Neural cell (in vitro differentiated cells): ENCODE results near the gene REPS2. TPM values are rescaled to one million over a fixed set of nuclear protein-coding genes. Genes with fewer than 3 reads are reported as not detected.

Source experiments
- H2AFZ ChIP-seq: fragments of 200-600, 300-800 bp; sonication (generic), shearing (Covaris generic); 2 replicates; pipeline ENCODE4 v1.6.0; 2014; ENCODE audit warnings: low read depth, mild to moderate bottlenecking, antibody characterized with exemption, low read length, moderate library complexity
- H3F3A ChIP-seq: fragments of 200-600 bp; shearing (Covaris generic); 2 replicates; pipeline ENCODE4 v1.6.1; 2016; ENCODE audit warnings: mild to moderate bottlenecking, moderate library complexity, mixed read lengths, antibody characterized with exemption, low read length; ENCODE audit not compliant: insufficient read depth, poor library complexity, severe bottlenecking
- H3K27ac ChIP-seq: fragments of 200-600, 300-800 bp; sonication (generic), shearing (Covaris generic); 2 replicates; pipeline ENCODE4 v1.5.1; 2014; ENCODE audit warnings: mild to moderate bottlenecking, low read length, moderate library complexity
- H3K27me3 ChIP-seq: fragments of 300-800, 200-600 bp; sonication (generic), shearing (Covaris generic); 2 replicates; pipeline ENCODE4 v1.6.0; 2014; ENCODE audit warnings: mild to moderate bottlenecking, low read depth, low read length, moderate library complexity; ENCODE audit not compliant: insufficient read depth
- H3K36me3 ChIP-seq: fragments of 300-800, 200-600 bp; sonication (generic), shearing (Covaris generic); 2 replicates; pipeline ENCODE4 v1.5.1; 2014; ENCODE audit warnings: mild to moderate bottlenecking, antibody characterized with exemption, low read length, moderate library complexity; ENCODE audit not compliant: insufficient read depth
- H3K4me2 ChIP-seq: fragments of 300-800, 200-600 bp; sonication (generic), shearing (Covaris generic); 2 replicates; pipeline ENCODE4 v1.6.0; 2014; ENCODE audit warnings: mild to moderate bottlenecking, low read length
- H3K4me3 ChIP-seq: fragments of 300-800, 200-600 bp; sonication (generic), shearing (Covaris generic); 2 replicates; pipeline ENCODE4 v1.5.1; 2014; ENCODE audit warnings: mild to moderate bottlenecking, low read length, moderate library complexity
- H3K79me2 ChIP-seq: fragments of 200-600 bp; shearing (Covaris generic); replicated peaks from 2 replicates; pipeline ENCODE4 v1.6.0; 2014; ENCODE audit warnings: mild to moderate bottlenecking, low read length, moderate library complexity; ENCODE audit not compliant: insufficient read depth
- H3K9ac ChIP-seq: fragments of 300-800, 200-600 bp; sonication (generic), shearing (Covaris generic); 2 replicates; pipeline ENCODE4 v1.6.1; 2016; ENCODE audit warnings: mild to moderate bottlenecking, low read length, mixed read lengths
- H3K9me2 ChIP-seq: fragments of 200-600 bp; shearing (Covaris generic); 2 replicates; pipeline ENCODE4 v1.6.1; 2016; ENCODE audit warnings: mild to moderate bottlenecking, low read length, mixed read lengths; ENCODE audit not compliant: insufficient read depth
- H3K9me3 ChIP-seq: fragments of 200-600, 300-800 bp; sonication (generic), shearing (Covaris generic); 2 replicates; pipeline ENCODE4 v1.6.1; 2016; ENCODE audit warnings: mild to moderate bottlenecking, mixed run types, low read length, moderate library complexity, mixed read lengths
- H4K20me1 ChIP-seq: fragments of 200-600 bp; shearing (Covaris generic); 2 replicates; pipeline ENCODE4 v1.6.1; 2016; ENCODE audit warnings: mild to moderate bottlenecking, mixed run types; ENCODE audit not compliant: insufficient read depth
- EP300 ChIP-seq: fragments of 450-650 bp; conservative IDR thresholded peaks from 2 replicates; pipeline ENCODE4 v1.6.1; 2014; ENCODE audit warnings: antibody characterized with exemption, mild to moderate bottlenecking, moderate library complexity; ENCODE audit not compliant: poor library complexity, severe bottlenecking
- MXI1 ChIP-seq: fragments of 450-650 bp; conservative IDR thresholded peaks from 2 replicates; pipeline ENCODE4 v1.6.1; 2014; ENCODE audit warnings: antibody characterized with exemption, mild to moderate bottlenecking; ENCODE audit not compliant: poor library complexity, severe bottlenecking
- POLR2AphosphoS5 ChIP-seq: IDR thresholded peaks from 2 replicates; pipeline ENCODE4 v1.6.1; 2012
- RAD21 ChIP-seq: fragments of 450-650 bp; conservative IDR thresholded peaks from 2 replicates; pipeline ENCODE4 v1.6.1; 2014; ENCODE audit warnings: antibody characterized with exemption, mild to moderate bottlenecking, moderate library complexity
- SMC3 ChIP-seq: fragments of 450-650 bp; conservative IDR thresholded peaks from 2 replicates; pipeline ENCODE4 v1.6.1; 2014; ENCODE audit warnings: antibody characterized with exemption, mild to moderate bottlenecking, moderate library complexity; ENCODE audit not compliant: poor library complexity
- TAF1 ChIP-seq: IDR thresholded peaks from 2 replicates; pipeline ENCODE4 v1.6.1; 2012; ENCODE audit warnings: low read depth
- polyA plus RNA-seq: library from polyadenylated mRNA; depleted of rRNA; stranded (reverse); fragments of >200 nt; gene quantifications from 2 replicates; pipeline ENCODE4 v1.2.3, GENCODE V29; 2014
- TF ChIP-seq, protein P1 (sequence below): fragments of 450-650 bp; IDR thresholded peaks from 2 replicates; pipeline ENCODE4 v1.5.1; 2014; ENCODE audit warnings: antibody characterized with exemption, mild to moderate bottlenecking, moderate library complexity; ENCODE audit not compliant: poor library complexity, severe bottlenecking
- TF ChIP-seq, protein P2 (sequence below): IDR thresholded peaks from 2 replicates; pipeline ENCODE4 v1.6.1; 2012; ENCODE audit warnings: borderline replicate concordance

REPS2 gene
- polyA plus RNA-seq, 1 donor from 2014 or later, result 15.1 TPM

DNA sequence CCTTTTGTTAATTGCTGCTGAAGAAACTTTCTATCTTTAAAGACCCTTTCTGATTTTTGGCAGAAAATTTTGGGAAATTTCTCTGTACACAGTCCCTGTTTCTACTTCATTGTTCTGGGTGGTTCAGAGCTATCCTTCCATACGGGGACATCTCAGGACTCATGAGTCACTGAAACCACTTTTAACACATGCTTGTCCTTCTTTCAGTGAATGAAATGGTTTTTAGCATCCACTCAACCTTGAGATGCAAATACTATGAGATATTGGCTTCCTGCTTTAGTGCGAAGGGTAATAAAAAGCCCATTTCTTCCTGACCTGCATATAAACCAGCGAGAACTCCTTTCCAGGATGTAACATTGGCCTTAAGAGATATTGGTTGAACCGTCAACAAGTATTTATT lies 158.0 kb downstream of the REPS2 start:
- Histone ChIP-seq H3K27me3 (no peaks in the 10 kb centered on the region), H3K9ac (no peak overlapping the region), H3K27ac (no peak overlapping the region), H3K9me2 (no peaks in the 10 kb centered on the region), H3K4me3 (no peak overlapping the region), H3K9me3 (no peaks in the 10 kb centered on the region), H2AFZ (no peak overlapping the region), H3K36me3 (no peaks in the 10 kb centered on the region), H3K79me2 (no peaks in the 10 kb centered on the region), H4K20me1 (no peaks in the 10 kb centered on the region), H3F3A (no peaks in the 10 kb centered on the region), H3K4me2 (no peak overlapping the region)
- TF ChIP-seq, protein P1, sequence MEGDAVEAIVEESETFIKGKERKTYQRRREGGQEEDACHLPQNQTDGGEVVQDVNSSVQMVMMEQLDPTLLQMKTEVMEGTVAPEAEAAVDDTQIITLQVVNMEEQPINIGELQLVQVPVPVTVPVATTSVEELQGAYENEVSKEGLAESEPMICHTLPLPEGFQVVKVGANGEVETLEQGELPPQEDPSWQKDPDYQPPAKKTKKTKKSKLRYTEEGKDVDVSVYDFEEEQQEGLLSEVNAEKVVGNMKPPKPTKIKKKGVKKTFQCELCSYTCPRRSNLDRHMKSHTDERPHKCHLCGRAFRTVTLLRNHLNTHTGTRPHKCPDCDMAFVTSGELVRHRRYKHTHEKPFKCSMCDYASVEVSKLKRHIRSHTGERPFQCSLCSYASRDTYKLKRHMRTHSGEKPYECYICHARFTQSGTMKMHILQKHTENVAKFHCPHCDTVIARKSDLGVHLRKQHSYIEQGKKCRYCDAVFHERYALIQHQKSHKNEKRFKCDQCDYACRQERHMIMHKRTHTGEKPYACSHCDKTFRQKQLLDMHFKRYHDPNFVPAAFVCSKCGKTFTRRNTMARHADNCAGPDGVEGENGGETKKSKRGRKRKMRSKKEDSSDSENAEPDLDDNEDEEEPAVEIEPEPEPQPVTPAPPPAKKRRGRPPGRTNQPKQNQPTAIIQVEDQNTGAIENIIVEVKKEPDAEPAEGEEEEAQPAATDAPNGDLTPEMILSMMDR, result no peak
- TF ChIP-seq POLR2AphosphoS5 (no peak), TAF1 (no peak), SMC3 (no peak), RAD21 (no peak)

DNA sequence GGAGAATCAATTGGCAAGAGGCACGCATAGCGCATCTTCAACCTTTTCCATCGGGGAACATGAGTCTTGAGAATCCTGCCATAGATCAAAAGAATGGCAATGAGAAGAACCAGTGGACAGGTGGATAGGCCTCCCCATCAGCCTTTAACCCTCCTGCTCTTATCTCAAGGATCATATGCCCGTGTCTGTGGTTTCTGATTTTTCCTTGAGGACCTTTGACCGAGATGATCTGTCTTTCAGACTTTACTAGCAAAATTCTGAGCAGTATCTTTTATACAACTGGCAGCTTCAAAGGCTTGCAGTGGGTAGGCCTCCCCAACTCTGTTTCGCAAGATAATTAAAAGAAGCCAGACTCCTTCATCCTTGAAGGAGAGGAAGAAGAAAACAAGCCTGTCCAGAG lies 174.4 kb downstream of the REPS2 start:
- no peaks in the 10 kb centered on the region for H3K27me3 ChIP-seq
- H3K9me2 ChIP-seq, result no peaks in the 10 kb centered on the region
- no peaks in the 10 kb centered on the region for H3F3A ChIP-seq

DNA sequence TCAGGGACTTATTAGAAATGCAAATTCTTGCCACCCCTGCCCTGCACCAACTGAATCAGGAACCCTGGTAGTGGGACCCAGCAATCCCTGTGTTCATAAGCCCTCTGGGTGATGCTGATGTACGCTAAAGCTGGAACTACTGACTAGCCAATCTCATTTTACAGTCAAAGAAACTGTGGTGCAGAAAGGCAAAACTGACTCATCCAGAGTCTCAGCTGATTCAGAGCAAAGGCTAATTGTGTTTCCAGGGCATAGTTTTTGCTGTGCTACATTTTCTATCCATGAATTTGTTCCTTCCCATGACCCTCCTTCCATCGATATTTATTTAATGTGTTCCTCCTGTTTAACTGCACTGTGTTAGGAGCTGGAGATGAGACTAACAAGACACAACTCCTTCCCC lies 207.5 kb downstream of the REPS2 start:
- no peaks in the 10 kb centered on the region for H3K9me3 ChIP-seq
- no peak overlapping the region for H3K9ac ChIP-seq
- H4K20me1 ChIP-seq, result no peaks in the 10 kb centered on the region
- no peak overlapping the region for H2AFZ ChIP-seq
- TF ChIP-seq SMC3 (no peak), EP300 (no peak), TAF1 (no peak), POLR2AphosphoS5 (no peak), MXI1 (no peak)
- TF ChIP-seq, protein P2, sequence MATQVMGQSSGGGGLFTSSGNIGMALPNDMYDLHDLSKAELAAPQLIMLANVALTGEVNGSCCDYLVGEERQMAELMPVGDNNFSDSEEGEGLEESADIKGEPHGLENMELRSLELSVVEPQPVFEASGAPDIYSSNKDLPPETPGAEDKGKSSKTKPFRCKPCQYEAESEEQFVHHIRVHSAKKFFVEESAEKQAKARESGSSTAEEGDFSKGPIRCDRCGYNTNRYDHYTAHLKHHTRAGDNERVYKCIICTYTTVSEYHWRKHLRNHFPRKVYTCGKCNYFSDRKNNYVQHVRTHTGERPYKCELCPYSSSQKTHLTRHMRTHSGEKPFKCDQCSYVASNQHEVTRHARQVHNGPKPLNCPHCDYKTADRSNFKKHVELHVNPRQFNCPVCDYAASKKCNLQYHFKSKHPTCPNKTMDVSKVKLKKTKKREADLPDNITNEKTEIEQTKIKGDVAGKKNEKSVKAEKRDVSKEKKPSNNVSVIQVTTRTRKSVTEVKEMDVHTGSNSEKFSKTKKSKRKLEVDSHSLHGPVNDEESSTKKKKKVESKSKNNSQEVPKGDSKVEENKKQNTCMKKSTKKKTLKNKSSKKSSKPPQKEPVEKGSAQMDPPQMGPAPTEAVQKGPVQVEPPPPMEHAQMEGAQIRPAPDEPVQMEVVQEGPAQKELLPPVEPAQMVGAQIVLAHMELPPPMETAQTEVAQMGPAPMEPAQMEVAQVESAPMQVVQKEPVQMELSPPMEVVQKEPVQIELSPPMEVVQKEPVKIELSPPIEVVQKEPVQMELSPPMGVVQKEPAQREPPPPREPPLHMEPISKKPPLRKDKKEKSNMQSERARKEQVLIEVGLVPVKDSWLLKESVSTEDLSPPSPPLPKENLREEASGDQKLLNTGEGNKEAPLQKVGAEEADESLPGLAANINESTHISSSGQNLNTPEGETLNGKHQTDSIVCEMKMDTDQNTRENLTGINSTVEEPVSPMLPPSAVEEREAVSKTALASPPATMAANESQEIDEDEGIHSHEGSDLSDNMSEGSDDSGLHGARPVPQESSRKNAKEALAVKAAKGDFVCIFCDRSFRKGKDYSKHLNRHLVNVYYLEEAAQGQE, result no peak
- H3K27me3 ChIP-seq, result no peaks in the 10 kb centered on the region
- H3K9me2 ChIP-seq, result no peaks in the 10 kb centered on the region
- no peaks in the 10 kb centered on the region for H3K36me3 ChIP-seq
- no peak overlapping the region for H3K4me3 ChIP-seq
- H3K27ac ChIP-seq, result no peak overlapping the region
- H3K4me2 ChIP-seq, result no peak overlapping the region
- H3F3A ChIP-seq, result no peaks in the 10 kb centered on the region
- H3K79me2 ChIP-seq, result no peaks in the 10 kb centered on the region

More for the DNA sequence above, 174.4 kb downstream of the REPS2 start:
- Histone ChIP-seq H3K4me3 (no peak overlapping the region), H3K36me3 (no peaks in the 10 kb centered on the region), H2AFZ (no peak overlapping the region), H4K20me1 (no peaks in the 10 kb centered on the region), H3K27ac (no peak overlapping the region), H3K4me2 (no peak overlapping the region), H3K9ac (no peak overlapping the region), H3K9me3 (no peaks in the 10 kb centered on the region), H3K79me2 (no peaks in the 10 kb centered on the region)
- no peak for TF ChIP-seq MXI1
- TF ChIP-seq, protein P1, result no peak
